ENCODE data around the gene OGFOD3. TPM values are rescaled to one million over a fixed set of nuclear protein-coding genes. Genes with fewer than 3 reads are reported as not detected.
"Not testable (repeated sequence)": the region's sequence is repeated elsewhere in the genome, so short reads cannot be mapped to it uniquely, and the experiment has no call there.

Gene OGFOD3
- total and polyA plus RNA-seq, 3 experiments from 2014 or later: 27.9 to 29.9 (median 28.4) TPM

DNA sequence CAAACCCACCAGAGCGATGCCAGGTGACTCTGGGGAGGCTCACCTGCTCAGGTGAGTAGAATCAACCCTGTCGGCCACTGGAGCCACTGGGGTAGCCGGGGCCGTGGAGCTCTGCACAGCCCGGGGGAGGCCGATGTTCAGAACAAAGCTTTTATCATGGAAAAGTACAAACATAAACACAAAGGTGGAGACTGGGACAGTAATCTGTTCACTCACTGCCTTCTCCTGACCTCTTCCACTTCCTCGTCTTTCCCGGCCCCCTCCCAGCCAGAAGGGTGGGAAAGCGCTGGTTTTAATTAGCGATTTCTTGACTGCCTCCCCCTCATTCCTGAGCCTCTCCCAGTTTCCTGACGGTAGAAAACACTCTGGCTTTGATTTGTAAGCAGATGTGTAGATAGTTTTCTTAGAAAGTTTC, 69.1 kb downstream of the OGFOD3 start:
- Mint-ChIP-seq H3K27ac (no peak overlapping the region), H3K36me3 (no peaks in the 10 kb centered on the region), H3K27me3 (peaks cover 9 to 21% of the 10 kb centered on the region in 2 donors), H3K4me3 (no peak overlapping the region), H3K4me1 (peaks cover 3 to 6% (median 3%) of the 10 kb centered on the region in 3 donors), H3K9me3 (no peaks in the 10 kb centered on the region)
- H3K4me1 ChIP-seq (ENCODE audit: insufficient read depth, low read length): peaks cover 4% of the 10 kb centered on the region
- no peaks in the 10 kb centered on the region for H3K9me3 ChIP-seq (ENCODE audit: low read length)
- no peak overlapping the region for H3K4me3 ChIP-seq (ENCODE audit: low read length)
- DNase-seq: no peak
- POLR2A ChIA-PET: interaction anchor here (0.6 kb wide), 1 partner anchor 144 kb away, joined by 3 read pairs; no protein-coding TSS in a partner anchor
- no peaks in the 10 kb centered on the region for H3K27me3 ChIP-seq (ENCODE audit: insufficient read depth, low read length, poor library complexity, severe bottlenecking)
- CTCF ChIA-PET: interaction anchor here (1.4 kb wide), 2 partner anchors 48 to 65 kb away, joined by 3 to 4 read pairs; no protein-coding TSS in a partner anchor
- H3K36me3 ChIP-seq (ENCODE audit: insufficient read depth, low read length): no peaks in the 10 kb centered on the region
- no peak overlapping the region for H3K27ac ChIP-seq (ENCODE audit: low read depth, low read length)

DNA sequence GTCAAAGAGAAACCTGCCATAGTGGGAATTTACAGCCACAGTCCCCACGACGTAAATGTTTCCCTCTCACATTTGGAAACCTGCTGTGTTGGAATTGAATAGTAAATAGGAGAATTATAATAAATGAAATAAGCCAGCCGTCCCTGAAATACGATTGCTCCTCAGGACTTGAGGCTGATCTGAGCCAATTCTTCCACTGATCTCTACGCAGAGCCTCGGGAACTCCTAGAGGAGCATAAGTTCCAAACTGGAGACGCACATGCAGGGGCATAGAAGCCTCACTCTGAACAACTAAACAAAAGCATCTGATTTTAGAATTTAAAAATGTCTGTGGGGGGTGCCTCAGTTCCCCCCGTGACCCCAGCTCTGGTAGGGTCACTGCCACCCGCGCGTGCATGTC, 69.5 kb downstream of the OGFOD3 start:
- Histone ChIP-seq H3K4me3 (ENCODE audit: low read length) (no peak overlapping the region), H3K36me3 (ENCODE audit: insufficient read depth, low read length) (no peaks in the 10 kb centered on the region), H3K27me3 (ENCODE audit: insufficient read depth, low read length, poor library complexity, severe bottlenecking) (no peaks in the 10 kb centered on the region), H3K4me1 (ENCODE audit: insufficient read depth, low read length) (peaks cover 4% of the 10 kb centered on the region), H3K9me3 (ENCODE audit: low read length) (no peaks in the 10 kb centered on the region), H3K27ac (ENCODE audit: low read depth, low read length) (no peak overlapping the region)
- no peaks in the 10 kb centered on the region for H3K36me3 Mint-ChIP-seq
- peak overlapping the region in 1 of 7 donors; percentile 44 for H3K4me3 Mint-ChIP-seq
- ChIA-PET POLR2A (interaction anchor here (0.6 kb wide), 1 partner anchor 145 kb away, joined by 3 read pairs; no protein-coding TSS in a partner anchor), CTCF (interaction anchor here (1.4 kb wide), 1 partner anchor 65 kb away, joined by 3 read pairs; no protein-coding TSS in a partner anchor)
- peaks cover 3 to 6% (median 3%) of the 10 kb centered on the region in 3 donors for H3K4me1 Mint-ChIP-seq
- H3K27ac Mint-ChIP-seq: no peak overlapping the region
- no peak for DNase-seq
- H3K9me3 Mint-ChIP-seq: no peaks in the 10 kb centered on the region
- H3K27me3 Mint-ChIP-seq: peaks cover 9 to 21% of the 10 kb centered on the region in 2 donors

DNA sequence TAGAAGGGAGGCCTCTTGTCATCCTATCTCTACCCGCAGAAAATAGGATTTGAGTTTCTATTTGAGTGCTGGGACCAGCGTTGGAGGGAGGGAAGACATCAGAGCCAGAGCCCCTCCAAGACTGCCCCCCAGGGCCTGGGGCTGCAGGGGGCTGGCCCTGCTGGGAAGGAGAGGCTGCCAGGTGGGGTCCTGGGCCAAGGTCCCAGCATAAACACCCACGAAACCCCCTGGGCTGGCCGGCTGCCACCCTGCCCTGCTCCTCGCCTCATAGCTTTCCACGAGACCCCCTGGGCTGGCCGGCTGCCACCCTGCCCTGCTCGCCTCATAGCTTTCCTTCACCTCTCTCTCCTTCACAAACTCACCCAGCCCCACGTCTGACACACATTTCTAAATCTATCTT, 70.0 kb downstream of the OGFOD3 start:
- H3K27me3 ChIP-seq (ENCODE audit: insufficient read depth, low read length, poor library complexity, severe bottlenecking): no peaks in the 10 kb centered on the region
- no peaks in the 10 kb centered on the region for H3K36me3 ChIP-seq (ENCODE audit: insufficient read depth, low read length)
- H3K4me3 ChIP-seq (ENCODE audit: low read length): no peak overlapping the region
- POLR2A ChIA-PET: no interaction called here
- no peak overlapping the region for H3K27ac Mint-ChIP-seq
- no peak overlapping the region for H3K27ac ChIP-seq (ENCODE audit: low read depth, low read length)
- H3K4me1 ChIP-seq (ENCODE audit: insufficient read depth, low read length): peaks cover 4% of the 10 kb centered on the region
- no peak overlapping the region for H3K4me3 Mint-ChIP-seq
- peaks cover 9 to 21% of the 10 kb centered on the region in 2 donors for H3K27me3 Mint-ChIP-seq
- H3K36me3 Mint-ChIP-seq: no peaks in the 10 kb centered on the region
- H3K4me1 Mint-ChIP-seq: peaks cover 3 to 6% (median 3%) of the 10 kb centered on the region in 3 donors
- CTCF ChIA-PET: no interaction called here
- no peak for DNase-seq
- no peaks in the 10 kb centered on the region for H3K9me3 ChIP-seq (ENCODE audit: low read length)
- H3K9me3 Mint-ChIP-seq: no peaks in the 10 kb centered on the region

DNA sequence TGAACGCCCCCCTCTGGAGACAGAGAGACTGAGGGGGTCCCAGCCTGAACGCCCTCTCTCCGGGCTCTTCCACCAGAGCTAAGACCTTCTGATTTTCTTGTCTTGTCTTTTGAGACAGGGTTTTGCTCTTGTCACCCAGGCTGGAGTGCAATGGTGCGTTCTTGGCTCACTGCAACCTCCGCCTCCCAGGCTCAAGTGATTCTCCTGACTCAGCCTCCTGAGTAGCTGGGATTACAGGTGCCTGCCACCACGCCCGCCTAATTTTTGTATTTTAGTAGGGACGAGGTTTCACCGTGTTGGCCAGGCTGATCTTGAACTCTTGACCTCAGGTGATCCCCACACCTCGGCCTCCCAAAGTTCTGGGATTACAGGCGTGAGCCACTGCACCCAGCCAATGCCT, 70.4 kb downstream of the OGFOD3 start:
- H3K4me3 ChIP-seq (ENCODE audit: low read length); H3K27ac ChIP-seq (ENCODE audit: low read depth, low read length); H3K9me3 ChIP-seq (ENCODE audit: low read length); CTCF ChIA-PET; H3K27ac Mint-ChIP-seq; H3K27me3 ChIP-seq (ENCODE audit: insufficient read depth, low read length, poor library complexity, severe bottlenecking); H3K4me1 Mint-ChIP-seq; H3K9me3 Mint-ChIP-seq; H3K4me3 Mint-ChIP-seq; POLR2A ChIA-PET; H3K36me3 ChIP-seq (ENCODE audit: insufficient read depth, low read length); DNase-seq; H3K36me3 Mint-ChIP-seq; H3K4me1 ChIP-seq (ENCODE audit: insufficient read depth, low read length): not testable (repeated sequence)
- peaks cover 9 to 21% of the 10 kb centered on the region in 2 donors for H3K27me3 Mint-ChIP-seq

DNA sequence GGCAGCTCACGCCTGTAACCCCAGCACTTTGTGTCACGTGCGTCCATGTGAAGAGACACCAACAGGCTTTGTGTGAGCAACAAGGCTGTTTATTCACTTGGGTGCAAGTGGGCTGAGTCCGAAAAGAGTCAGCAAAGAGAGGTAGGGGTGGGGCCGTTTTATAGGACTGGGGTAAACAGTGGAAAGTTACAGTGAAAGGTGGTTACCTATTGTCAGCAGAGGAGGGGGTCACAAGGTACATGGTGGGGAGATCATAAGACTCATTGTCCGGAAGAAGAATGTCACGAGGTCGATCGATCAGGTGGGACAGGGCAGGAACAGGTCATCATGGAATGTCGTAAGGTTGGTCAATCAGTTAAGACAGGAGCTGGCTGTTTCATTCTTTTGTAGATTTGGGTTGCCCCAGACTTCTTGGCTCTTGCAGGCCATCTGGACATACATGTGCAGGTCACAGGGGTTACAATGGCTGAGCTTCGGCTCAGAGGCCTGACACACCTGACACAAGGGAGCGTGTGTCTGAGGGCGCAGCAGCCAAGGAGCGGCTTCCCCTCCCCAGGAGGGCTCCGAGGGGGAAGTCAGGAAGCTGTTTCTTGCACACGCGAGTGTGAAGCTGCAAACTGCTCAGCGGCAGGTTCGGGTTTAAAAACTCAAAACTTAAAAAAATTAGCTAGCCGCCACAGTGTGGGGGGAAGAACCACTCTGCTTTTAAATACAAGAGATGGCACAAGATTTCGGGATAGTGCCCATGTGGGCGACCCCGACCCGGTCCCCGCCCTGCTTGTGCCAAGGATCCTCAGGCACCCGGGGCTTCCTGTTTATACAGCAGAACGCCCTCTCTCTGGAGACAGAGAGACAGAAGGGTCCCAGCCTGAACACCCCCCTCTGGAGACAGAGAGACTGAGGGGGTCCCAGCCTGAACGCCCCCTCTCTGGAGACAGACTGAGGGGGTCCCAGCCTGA, 71.8 kb downstream of the OGFOD3 start:
- POLR2A ChIA-PET: no interaction called here
- Mint-ChIP-seq H3K4me1 (peaks cover 3 to 6% (median 3%) of the 10 kb centered on the region in 3 donors), H3K9me3 (no peaks in the 10 kb centered on the region), H3K4me3 (no peak overlapping the region), H3K27ac (peak overlapping the region in 1 of 8 donors; percentile 12), H3K27me3 (peaks cover 7 to 21% of the 10 kb centered on the region in 2 donors), H3K36me3 (no peaks in the 10 kb centered on the region)
- no peak overlapping the region for H3K4me3 ChIP-seq (ENCODE audit: low read length)
- peaks cover 4% of the 10 kb centered on the region for H3K4me1 ChIP-seq (ENCODE audit: insufficient read depth, low read length)
- H3K9me3 ChIP-seq (ENCODE audit: low read length): no peaks in the 10 kb centered on the region
- H3K27ac ChIP-seq (ENCODE audit: low read depth, low read length): peak overlapping the region; percentile 86
- H3K36me3 ChIP-seq (ENCODE audit: insufficient read depth, low read length): no peaks in the 10 kb centered on the region
- DNase-seq: no peak
- no peaks in the 10 kb centered on the region for H3K27me3 ChIP-seq (ENCODE audit: insufficient read depth, low read length, poor library complexity, severe bottlenecking)
- CTCF ChIA-PET: no interaction called here

DNA sequence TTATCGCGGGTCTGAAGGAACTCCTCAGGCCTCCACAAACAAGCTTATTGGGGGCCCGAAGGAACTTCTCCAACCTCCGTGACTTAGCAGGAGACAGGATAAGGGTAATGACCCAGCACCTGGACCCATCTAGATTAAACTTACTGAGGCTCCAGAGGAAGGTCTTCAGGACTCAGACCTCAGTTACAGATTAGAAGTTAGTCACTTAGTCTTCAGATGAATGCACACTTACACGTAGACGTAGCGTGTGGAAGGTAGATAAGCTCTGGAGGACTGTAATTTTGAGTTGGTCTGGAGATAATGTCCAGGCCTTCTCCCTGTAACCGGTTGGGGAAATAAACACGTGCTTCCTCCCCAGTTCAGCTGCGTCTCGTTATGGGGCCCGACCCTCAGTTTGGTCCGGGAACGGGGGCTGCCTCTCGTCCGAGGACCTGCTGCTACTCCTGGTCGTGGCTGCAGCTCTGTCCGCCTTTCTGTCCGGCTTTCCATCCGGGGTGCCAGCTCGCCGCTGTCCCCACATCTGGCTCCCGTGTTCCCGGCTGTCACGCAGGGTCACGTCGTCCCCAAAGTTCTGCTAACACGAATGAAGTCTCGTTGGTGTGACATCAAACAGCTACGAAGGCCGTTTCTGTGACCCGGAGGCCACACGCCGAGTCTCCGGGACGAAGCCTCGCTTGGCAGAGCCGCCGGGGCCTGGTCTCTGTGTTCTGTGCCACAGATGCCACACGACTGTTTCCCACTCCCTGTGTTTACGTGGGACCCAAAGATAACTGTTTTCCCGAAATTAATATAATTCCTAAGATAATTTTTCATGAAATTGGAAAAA, 73.0 kb downstream of the OGFOD3 start:
- Mint-ChIP-seq H3K36me3 (no peaks in the 10 kb centered on the region), H3K4me3 (no peak overlapping the region), H3K27me3 (peaks cover 5 to 21% of the 10 kb centered on the region in 2 donors), H3K4me1 (peaks cover 3 to 6% (median 3%) of the 10 kb centered on the region in 3 donors), H3K27ac (no peak overlapping the region), H3K9me3 (no peaks in the 10 kb centered on the region)
- Histone ChIP-seq H3K36me3 (ENCODE audit: insufficient read depth, low read length) (no peaks in the 10 kb centered on the region), H3K27me3 (ENCODE audit: insufficient read depth, low read length, poor library complexity, severe bottlenecking) (no peaks in the 10 kb centered on the region), H3K4me3 (ENCODE audit: low read length) (no peak overlapping the region), H3K27ac (ENCODE audit: low read depth, low read length) (peak overlapping the region; percentile 86), H3K4me1 (ENCODE audit: insufficient read depth, low read length) (peaks cover 4% of the 10 kb centered on the region), H3K9me3 (ENCODE audit: low read length) (no peaks in the 10 kb centered on the region)
- no peak for DNase-seq
- POLR2A ChIA-PET: no interaction called here
- CTCF ChIA-PET: interaction anchor here (1.2 kb wide), 1 partner anchor 44 kb away, joined by 4 read pairs; no protein-coding TSS in a partner anchor

DNA sequence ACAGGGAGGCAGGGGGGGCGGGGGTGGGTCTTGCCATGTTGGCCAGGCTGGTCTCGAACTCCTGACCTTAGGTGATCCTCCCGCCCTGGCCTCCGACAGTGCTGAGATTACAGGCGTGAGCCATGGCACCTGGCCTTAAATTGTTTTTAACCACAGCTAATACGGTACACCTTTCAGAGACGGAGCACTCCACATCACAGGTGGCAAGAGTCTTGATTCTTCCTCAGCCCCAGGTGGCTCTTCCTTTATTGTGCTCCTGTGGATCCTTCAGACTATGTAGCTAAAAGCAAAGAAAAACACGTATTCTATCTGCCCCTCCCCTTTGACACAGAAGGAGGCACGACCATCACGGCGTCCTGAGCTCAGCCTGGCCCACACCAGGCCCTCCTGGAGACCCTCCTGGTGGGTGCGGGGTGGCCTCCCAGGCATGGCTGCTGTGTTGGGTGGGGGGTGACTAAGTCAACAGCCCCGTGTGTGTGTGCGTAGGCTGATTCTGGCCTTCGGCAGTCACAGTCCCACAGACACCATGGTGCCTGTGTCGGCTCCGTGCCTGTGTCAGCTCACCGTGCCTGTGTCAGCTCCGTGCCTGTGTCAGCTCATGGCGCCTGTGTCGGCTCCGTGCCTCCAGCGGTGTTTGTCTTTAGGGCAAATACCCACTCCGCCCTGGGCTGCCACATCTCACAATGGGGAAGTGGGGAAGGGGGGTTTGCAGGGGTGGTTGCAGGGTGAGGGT, 74.0 kb downstream of the OGFOD3 start:
- no peak for DNase-seq
- peaks cover 4% of the 10 kb centered on the region for H3K4me1 ChIP-seq (ENCODE audit: insufficient read depth, low read length)
- Mint-ChIP-seq H3K9me3 (no peaks in the 10 kb centered on the region), H3K36me3 (no peaks in the 10 kb centered on the region), H3K27ac (no peak overlapping the region), H3K4me3 (no peak overlapping the region), H3K27me3 (peaks cover 4 to 17% of the 10 kb centered on the region in 2 donors), H3K4me1 (peaks cover 3 to 6% (median 3%) of the 10 kb centered on the region in 3 donors)
- ChIA-PET POLR2A (no interaction called here), CTCF (interaction anchor here (0.9 to 1.2 kb wide), 2 partner anchors 43 to 314 kb away, joined by 3 to 4 read pairs; no protein-coding TSS in a partner anchor)
- no peaks in the 10 kb centered on the region for H3K36me3 ChIP-seq (ENCODE audit: insufficient read depth, low read length)
- H3K4me3 ChIP-seq (ENCODE audit: low read length): no peak overlapping the region
- H3K27ac ChIP-seq (ENCODE audit: low read depth, low read length): peak overlapping the region; percentile 86
- no peaks in the 10 kb centered on the region for H3K27me3 ChIP-seq (ENCODE audit: insufficient read depth, low read length, poor library complexity, severe bottlenecking)
- no peaks in the 10 kb centered on the region for H3K9me3 ChIP-seq (ENCODE audit: low read length)

All from CD8-positive, alpha-beta memory T cell (primary cell).